ENCODE measurements around the gene PTPDC1.

Gene PTPDC1, protein sequence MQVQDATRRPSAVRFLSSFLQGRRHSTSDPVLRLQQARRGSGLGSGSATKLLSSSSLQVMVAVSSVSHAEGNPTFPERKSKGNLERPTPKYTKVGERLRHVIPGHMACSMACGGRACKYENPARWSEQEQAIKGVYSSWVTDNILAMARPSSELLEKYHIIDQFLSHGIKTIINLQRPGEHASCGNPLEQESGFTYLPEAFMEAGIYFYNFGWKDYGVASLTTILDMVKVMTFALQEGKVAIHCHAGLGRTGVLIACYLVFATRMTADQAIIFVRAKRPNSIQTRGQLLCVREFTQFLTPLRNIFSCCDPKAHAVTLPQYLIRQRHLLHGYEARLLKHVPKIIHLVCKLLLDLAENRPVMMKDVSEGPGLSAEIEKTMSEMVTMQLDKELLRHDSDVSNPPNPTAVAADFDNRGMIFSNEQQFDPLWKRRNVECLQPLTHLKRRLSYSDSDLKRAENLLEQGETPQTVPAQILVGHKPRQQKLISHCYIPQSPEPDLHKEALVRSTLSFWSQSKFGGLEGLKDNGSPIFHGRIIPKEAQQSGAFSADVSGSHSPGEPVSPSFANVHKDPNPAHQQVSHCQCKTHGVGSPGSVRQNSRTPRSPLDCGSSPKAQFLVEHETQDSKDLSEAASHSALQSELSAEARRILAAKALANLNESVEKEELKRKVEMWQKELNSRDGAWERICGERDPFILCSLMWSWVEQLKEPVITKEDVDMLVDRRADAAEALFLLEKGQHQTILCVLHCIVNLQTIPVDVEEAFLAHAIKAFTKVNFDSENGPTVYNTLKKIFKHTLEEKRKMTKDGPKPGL

DNA sequence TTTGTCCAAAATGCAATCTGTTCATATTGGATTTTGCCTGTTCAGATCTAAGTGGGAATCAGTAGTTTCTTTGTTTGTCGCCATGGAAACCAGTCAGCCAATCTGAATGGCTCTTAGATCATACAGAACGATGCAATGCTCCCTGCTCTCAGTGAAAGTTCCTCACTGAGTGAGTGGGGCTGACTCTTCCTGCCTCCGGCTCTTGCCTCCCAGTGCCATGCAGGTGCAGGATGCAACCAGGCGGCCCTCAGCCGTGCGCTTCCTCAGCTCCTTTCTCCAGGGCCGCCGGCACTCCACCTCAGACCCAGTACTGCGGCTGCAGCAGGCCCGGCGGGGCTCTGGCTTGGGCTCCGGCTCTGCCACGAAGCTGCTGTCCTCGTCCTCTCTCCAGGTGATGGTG is at the start of gene PTPDC1:
TSS of gene PTPDC1 (plus strand) at position 151 of the 400 bp plus-strand sequence. CDS start at position 218, 67 bp downstream.
- no peak for DNase-seq

- DNase-seq, result no peak
These were observed 49.8 kb upstream of the PTPDC1 start for GRCh38 chr9:94034511-94034910.

GRCh38 chr9:94039786-94040185 is 44.5 kb upstream of the PTPDC1 start:
- DNase-seq, result no peak

GRCh38 chr9:94042516-94043360 is 41.5 kb upstream of the PTPDC1 start:
- DNase-seq, result no peak

GRCh38 chr9:94054716-94055115 is 29.5 kb upstream of the PTPDC1 start:
- DNase-seq, result no peak

DNA sequence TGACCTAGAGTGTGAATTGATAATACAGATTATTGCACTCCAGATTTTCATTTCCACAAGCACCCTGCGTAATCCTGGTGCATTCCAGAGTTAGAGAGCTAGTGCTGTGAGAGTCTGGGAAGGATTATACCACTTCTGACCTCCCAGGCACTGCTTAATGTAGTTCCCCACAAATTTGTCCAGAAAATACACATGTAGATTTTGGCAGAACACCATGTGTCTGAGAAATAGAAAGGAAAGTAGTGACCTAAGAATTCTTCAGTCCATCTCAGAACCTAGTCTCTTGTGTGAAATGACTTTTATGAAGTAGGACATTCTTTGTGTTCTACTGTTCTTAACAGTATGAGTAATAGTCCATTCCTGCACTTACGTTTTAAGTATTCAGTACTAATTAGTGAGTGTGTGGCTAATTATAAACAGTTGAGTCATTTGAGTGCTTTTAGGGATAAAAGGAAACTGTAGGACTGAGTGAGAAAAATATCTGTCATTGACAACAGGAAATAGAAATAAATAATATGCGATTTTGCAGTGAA is 27.8 kb upstream of the PTPDC1 start:
- no peak for DNase-seq

DNA sequence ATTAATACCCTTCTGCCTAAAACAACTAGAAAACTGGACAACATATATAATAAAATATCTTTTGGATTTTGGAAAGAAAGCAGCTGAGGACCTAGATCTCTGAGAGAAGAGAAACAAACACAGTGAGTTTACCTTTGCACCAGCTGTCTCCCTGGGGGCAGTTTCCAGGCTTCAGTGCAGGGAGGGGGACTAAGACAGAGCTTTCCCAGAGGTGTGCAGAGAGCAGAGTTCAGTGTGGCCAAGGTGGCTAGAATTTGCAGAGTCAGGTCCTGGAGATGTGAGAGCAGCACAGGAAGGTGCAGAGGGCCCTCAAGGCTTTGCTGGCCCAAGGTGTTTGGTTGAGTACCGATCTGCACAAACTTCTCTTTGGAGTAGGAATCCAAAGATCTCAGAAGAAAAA is 26.3 kb upstream of the PTPDC1 start:
- DNase-seq, result no peak

- DNase-seq, result no peak
These were observed 22.4 kb upstream of the PTPDC1 start for GRCh38 chr9:94061864-94062263.

DNA sequence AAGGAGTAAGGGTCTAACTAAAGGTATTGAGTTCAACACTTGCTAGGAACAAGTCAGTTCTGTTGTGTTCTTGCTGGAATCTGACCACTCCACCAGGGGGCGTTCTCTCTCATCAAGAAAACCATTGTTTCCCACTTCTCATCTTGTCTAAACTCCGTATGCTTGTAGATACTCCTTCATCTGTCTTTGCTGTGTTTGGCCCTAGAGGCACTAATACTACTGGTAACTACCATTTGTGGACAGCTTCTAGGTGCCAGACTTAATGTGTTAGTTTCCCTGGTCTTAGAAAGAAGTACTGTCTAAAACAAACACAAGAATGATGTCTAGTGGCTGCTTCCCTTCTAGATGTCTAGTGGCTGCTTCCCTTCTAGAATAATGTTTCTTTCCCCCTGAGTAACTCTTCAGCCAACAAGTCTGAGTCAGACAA is 18.7 kb upstream of the PTPDC1 start:
- peak; percentile 70 to 73 for DNase-seq

DNA sequence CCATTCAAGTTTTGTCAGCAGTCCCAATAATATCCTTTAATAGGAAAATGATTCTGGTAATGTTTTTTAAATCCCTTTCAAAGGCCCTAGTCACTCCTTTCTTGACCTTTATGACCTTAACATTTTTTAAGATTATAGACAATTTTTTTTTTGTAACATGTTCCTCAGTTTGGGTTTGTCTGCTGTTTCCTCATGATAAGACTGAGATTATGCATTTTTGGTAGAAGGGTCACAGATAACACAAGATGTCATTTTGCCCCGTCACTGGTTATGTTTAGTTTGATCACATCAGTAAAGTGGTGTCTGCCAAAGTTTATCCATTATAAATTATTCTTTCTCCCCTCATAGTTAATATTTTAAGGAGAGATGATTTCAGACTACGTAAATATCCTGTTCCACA is 16.0 kb upstream of the PTPDC1 start:
- DNase-seq, result no peak

GRCh38 chr9:94076557-94076956 is 7.7 kb upstream of the PTPDC1 start:
- DNase-seq, result no peak

- DNase-seq, result no peak
These were observed 6.2 kb upstream of the PTPDC1 start for GRCh38 chr9:94078086-94078485.

GRCh38 chr9:94079236-94079635 is 5.0 kb upstream of the PTPDC1 start:
- no peak for DNase-seq

GRCh38 chr9:94080249-94080648 is 4.0 kb upstream of the PTPDC1 start:
- no peak for DNase-seq

- DNase-seq, result no peak
These were observed 2.8 kb upstream of the PTPDC1 start for GRCh38 chr9:94081435-94081834.

DNA sequence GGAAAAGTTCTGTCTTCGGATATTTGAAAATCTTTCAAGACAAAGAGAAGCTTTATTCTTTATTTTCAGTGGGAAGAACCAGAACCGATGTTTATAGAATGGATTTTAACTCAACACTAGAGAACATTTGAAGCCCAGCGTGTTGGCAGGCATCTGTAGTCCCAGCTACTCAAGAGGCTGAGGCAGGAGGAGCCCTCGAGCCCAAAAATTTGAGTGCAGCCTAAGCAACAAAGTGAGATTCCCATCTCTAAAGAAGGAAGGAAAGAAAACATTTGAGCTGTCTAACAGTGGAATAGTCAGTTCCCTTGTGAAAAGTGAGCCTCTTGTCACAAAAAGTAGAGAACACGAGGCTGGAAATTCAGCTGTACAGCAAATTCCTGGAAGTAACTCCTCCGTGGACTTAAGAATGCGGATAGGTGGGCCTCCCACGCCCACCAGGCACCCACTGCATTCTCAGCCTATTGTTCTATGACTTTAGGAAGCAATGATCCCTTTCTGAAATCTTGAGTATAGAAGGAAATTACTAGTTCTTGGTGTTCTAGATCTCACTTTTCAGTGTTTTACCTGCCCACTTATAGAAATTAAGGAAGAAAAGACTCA is 2.3 kb upstream of the PTPDC1 start:
- DNase-seq, result no peak

DNA sequence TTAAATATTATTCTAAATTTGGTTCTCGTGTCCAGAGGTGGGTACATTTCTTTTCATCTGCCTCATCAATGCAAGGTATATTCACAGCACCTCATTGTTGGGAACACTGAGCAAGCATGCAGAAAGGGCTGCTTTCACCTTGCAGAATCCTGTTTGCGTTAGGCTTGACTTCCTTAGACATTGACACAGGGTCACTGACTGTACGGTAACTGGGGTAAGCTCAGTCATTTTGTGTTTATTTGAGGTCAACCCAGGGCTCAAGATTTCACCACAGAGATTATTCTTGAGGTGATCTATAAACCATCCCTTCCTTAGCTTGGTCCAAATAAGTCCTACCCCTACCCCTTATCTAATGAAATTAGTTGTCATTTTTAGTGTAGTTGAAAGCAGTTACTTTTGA is 1.7 kb upstream of the PTPDC1 start:
- no peak for DNase-seq

- DNase-seq, result no peak
These were observed 1.3 kb upstream of the PTPDC1 start for GRCh38 chr9:94082956-94083355.

GRCh38 chr9:94083384-94083783 is 880 bp upstream of the PTPDC1 start:
- no peak for DNase-seq

- no peak for DNase-seq
These were observed 887 bp downstream of the PTPDC1 start for GRCh38 chr9:94085062-94085639.

DNA sequence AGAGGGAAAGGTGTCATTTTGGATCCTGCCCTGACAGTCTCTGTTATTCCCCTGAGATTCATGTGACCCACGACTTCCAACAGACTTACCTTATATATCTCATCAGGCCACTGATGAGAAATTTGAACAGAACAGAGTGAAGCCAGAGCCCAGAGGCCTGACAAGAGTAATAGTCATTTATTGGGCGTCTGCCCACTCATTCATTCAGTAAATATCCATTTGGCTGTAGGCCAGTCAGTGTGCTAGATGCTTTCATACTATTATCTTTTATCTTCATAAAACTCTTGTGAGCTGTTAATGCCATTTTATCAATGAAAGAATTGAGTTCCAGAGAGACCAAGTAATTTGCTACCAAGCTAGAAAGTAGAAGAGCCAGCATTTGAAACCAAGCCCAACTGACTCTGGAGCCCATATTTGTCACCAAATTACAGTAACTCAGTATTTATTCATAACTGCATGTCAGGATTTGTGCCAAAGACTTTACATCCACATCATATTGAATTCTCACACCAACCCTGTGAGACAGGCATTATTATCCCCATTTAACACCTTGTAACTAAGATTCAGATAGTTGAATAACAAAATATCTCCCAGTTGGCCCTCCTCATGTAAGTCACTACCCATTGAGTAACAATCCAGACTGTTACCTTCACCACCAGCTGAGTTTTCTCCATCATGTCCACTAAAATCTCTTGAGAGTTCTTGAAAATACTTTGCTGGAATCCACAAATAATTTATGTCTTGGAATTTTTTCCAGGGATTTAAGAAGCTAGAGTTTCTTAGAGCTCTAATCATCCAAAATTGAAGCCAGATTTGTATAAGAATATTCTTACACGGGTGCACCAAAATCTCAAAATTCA is 2.5 kb downstream of the PTPDC1 start:
- no peak for DNase-seq
